ENCODE results near the gene EIF4G2. TPM values are rescaled to one million over a fixed set of nuclear protein-coding genes. Genes with fewer than 3 reads are reported as not detected.
A peak's percentile ranks its signal among the peaks of the same experiment; 100 is the strongest.

The EIF4G2 gene
- total and polyA plus RNA-seq, 2 experiments from 2014 or later: 503 to 638 TPM

- 77% methylated on average over 2 of the region's 2 CpGs for WGBS (ENCODE audit: low lambda C conversion rate, missing lambda C conversion rate)
- Histone ChIP-seq H3K9me2 (replicated peaks; ENCODE audit: insufficient read depth) (no peaks in the 10 kb centered on the region), H4K20me1 (ENCODE audit: insufficient read depth, poor library complexity, severe bottlenecking) (no peaks in the 10 kb centered on the region), H3K27ac (peak overlapping the region; percentile 96), H3K4me3 (peak overlapping the region; percentile 79), H3K4me2 (peak overlapping the region; percentile 86), H3K4me1 (ENCODE audit: insufficient read depth) (peaks cover 8% of the 10 kb centered on the region), H3K27me3 (no peaks in the 10 kb centered on the region), H3K9me3 (ENCODE audit: low read depth) (no peaks in the 10 kb centered on the region), H2AFZ (peak overlapping the region; percentile 74), H3K79me2 (peaks cover 28% of the 10 kb centered on the region), H3K36me3 (replicated peaks; ENCODE audit: insufficient read depth, low read depth) (no peaks in the 10 kb centered on the region)
- no peak for TF ChIP-seq EZH2phosphoT487 (IDR thresholded peaks at IDR 0.05; ENCODE audit: low read depth, severe bottlenecking, unreplicated experiment)
- TF ChIP-seq, protein P1, sequence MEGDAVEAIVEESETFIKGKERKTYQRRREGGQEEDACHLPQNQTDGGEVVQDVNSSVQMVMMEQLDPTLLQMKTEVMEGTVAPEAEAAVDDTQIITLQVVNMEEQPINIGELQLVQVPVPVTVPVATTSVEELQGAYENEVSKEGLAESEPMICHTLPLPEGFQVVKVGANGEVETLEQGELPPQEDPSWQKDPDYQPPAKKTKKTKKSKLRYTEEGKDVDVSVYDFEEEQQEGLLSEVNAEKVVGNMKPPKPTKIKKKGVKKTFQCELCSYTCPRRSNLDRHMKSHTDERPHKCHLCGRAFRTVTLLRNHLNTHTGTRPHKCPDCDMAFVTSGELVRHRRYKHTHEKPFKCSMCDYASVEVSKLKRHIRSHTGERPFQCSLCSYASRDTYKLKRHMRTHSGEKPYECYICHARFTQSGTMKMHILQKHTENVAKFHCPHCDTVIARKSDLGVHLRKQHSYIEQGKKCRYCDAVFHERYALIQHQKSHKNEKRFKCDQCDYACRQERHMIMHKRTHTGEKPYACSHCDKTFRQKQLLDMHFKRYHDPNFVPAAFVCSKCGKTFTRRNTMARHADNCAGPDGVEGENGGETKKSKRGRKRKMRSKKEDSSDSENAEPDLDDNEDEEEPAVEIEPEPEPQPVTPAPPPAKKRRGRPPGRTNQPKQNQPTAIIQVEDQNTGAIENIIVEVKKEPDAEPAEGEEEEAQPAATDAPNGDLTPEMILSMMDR (IDR thresholded peaks at IDR 0.05; ENCODE audit: poor library complexity): no peak
- no peak for TF ChIP-seq EZH2 (IDR thresholded peaks at IDR 0.05; ENCODE audit: borderline replicate concordance)
- no peak for DNase-seq (ENCODE audit: low spot score)
These were observed 56.7 kb downstream of the EIF4G2 start for GRCh38 chr11:10752061-10752460.

DNA sequence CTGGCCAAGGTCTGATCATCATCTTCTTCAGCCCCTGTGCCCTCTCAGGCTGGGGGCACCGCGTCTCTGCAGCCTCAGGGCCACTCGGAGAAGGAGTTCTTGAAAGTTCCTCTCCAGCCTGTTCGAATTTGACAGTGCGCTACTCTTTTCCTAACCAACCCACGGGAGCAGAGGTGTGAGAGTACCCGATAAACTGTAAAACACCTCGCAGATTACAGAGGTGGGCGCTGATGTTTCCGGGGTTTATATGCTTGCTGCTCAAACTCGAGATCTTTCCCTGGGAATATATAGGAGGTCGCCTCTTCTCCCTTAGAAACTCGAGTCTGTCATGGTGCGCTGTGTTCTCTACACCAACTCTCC, 57.2 kb downstream of the EIF4G2 start:
- TF ChIP-seq EZH2 (IDR thresholded peaks at IDR 0.05; ENCODE audit: borderline replicate concordance): no peak
- TF ChIP-seq, protein P1 (IDR thresholded peaks at IDR 0.05; ENCODE audit: poor library complexity): no peak
- DNase-seq (ENCODE audit: low spot score): peak; percentile 19
- WGBS (ENCODE audit: low lambda C conversion rate, missing lambda C conversion rate): 1% methylated on average over 14 of the region's 14 CpGs
- H3K36me3 ChIP-seq (replicated peaks; ENCODE audit: insufficient read depth, low read depth): no peaks in the 10 kb centered on the region
- H3K27ac ChIP-seq: peak overlapping the region; percentile 96
- H2AFZ ChIP-seq: peak overlapping the region; percentile 74
- H3K4me2 ChIP-seq: peak overlapping the region; percentile 86
- H3K4me1 ChIP-seq (ENCODE audit: insufficient read depth): peaks cover 8% of the 10 kb centered on the region
- peaks cover 28% of the 10 kb centered on the region for H3K79me2 ChIP-seq
- no peaks in the 10 kb centered on the region for H3K9me2 ChIP-seq (replicated peaks; ENCODE audit: insufficient read depth)
- H3K4me3 ChIP-seq: peak overlapping the region; percentile 79
- no peaks in the 10 kb centered on the region for H3K9me3 ChIP-seq (ENCODE audit: low read depth)
- H3K27me3 ChIP-seq: no peaks in the 10 kb centered on the region
- H4K20me1 ChIP-seq (ENCODE audit: insufficient read depth, poor library complexity, severe bottlenecking): no peaks in the 10 kb centered on the region

DNA sequence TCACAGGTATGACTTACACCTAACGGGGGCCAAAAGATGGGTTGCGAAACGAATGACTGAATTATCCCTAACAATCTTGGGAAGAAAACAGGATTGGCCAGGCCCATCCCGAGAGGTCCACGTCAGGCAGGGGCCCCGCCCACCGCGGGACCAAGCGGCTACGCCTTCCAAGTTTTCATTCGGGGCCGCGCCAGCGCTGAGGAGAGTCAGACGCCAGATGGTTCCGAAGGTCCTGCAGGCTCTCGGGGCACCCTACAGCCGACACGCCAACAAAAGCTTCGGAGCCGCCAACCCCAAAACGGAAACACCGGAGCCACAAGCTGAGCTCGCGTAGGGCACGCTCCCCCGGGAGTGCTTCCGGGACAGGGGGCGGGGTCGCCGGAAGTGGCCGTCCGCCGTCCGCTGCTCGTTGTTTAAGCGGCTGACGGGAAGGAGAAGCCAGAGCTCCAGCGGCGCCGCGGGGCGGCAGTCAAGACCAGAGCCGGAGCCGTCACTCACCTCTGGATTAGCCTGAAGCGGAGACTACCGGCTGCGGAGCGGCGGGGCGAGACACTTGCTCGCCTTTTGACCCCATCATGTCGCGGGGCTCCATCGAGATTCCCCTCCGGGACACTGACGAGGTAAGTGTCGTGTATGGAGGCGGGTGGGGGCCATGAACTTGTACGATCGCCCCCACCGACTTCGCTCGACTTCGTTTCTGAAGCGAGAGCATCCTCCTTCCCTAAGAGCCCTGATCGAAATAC, 57.7 kb downstream of the EIF4G2 start, which contains the start of gene CTR9:
TSS of gene CTR9 (plus strand) at position 409 of the 743 bp plus-strand sequence. CDS start at position 576, 167 bp downstream.
- Histone ChIP-seq H3K9me3 (ENCODE audit: low read depth) (no peaks in the 10 kb centered on the region), H2AFZ (peak within 1 kb of the TSS; percentile 74), H3K4me2 (peak within 1 kb of the TSS; percentile 86), H3K9me2 (replicated peaks; ENCODE audit: insufficient read depth) (no peaks in the 10 kb centered on the region), H3K27ac (peak within 1 kb of the TSS; percentile 96), H3K79me2 (peaks cover 28% of the 10 kb centered on the region), H3K27me3 (no peaks in the 10 kb centered on the region), H4K20me1 (ENCODE audit: insufficient read depth, poor library complexity, severe bottlenecking) (no peaks in the 10 kb centered on the region), H3K4me3 (peak within 1 kb of the TSS; percentile 79), H3K36me3 (replicated peaks; ENCODE audit: insufficient read depth, low read depth) (no peaks in the 10 kb centered on the region), H3K4me1 (ENCODE audit: insufficient read depth) (peaks cover 8% of the 10 kb centered on the region)
- peak; percentile 96 for DNase-seq (ENCODE audit: low spot score)
- TF ChIP-seq, protein P1 (IDR thresholded peaks at IDR 0.05; ENCODE audit: poor library complexity): peak; percentile 39
- TF ChIP-seq EZH2phosphoT487 (IDR thresholded peaks at IDR 0.05; ENCODE audit: low read depth, severe bottlenecking, unreplicated experiment): no peak
- WGBS (ENCODE audit: low lambda C conversion rate, missing lambda C conversion rate): under 1% methylated on average over 66 of the region's 67 CpGs
